H1 (cell line): ENCODE measurements around the gene ACSF2. TPM values are rescaled to one million over a fixed set of nuclear protein-coding genes. Genes with fewer than 3 reads are reported as not detected.

ENCODE experiments used
- CBX5 ChIP-seq: fragments of 300-800, 300-1000 bp; sonication (generic); IDR thresholded peaks from 2 replicates; pipeline ENCODE4 v1.7.1; 2016; ENCODE audit warnings: antibody characterized with exemption, low read length, low read depth
- polyA plus RNA-seq, 7 experiments: library from polyadenylated mRNA; depleted of rRNA in 3 of 7; stranded (reverse) in 5 of 7; unstranded in 2 of 7; fragments of >200 nt in 5 of 7; fragments of 200-250 nt in 2 of 7; gene quantifications; 1 replicate in 5 of 7; 2 replicates in 1 of 7; 4 replicates in 1 of 7; pipeline versions ENCODE4 v1.2.1 to v1.2.3, GENCODE V29; 2011 to 2013; ENCODE audit warnings: missing spikeins in 2 of 7, mixed read lengths in 2 of 7
- total RNA-seq: library from RNA; stranded (reverse); fragmentation: NEBNext Ultra II Directional; extraction: Animal tissue kit (Norgen Biotek cat#: 25700); gene quantifications from 2 replicates; pipeline ENCODE4 v1.2.1, GENCODE V29; 2021

ACSF2 gene
- total and polyA plus RNA-seq, 2 of the 8 experiments (the other 6 are each of a cell fraction or from before 2014, with no cell fraction given), result 14.5 to 16.3 TPM

DNA sequence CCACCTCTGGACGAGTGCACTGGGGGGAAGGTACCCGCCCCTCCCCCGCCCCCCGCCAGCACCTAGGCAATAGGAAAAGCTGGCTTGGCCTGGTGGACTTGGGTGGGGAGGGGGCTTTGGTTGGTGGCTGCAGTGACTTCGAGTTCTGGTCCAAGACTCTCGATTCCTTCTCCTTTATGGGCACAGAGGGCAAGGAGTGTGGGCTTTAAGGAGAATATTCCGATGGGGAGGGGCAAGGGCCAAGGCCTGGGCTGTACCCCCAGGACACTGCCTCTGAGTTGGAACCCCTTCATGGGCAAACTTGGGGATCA is 409 bp downstream of the ACSF2 start (continued):
- no peak for TF ChIP-seq CBX5
- TF ChIP-seq, all 59 proteins: peak for 0
